Activated CD4-positive, alpha-beta memory T cell treated with anti-CD3 and anti-CD28 coated beads, Interleukin-2, amount 10 ng/mL, durations not matched to agents 7 days and 5 days (primary cell): Measurements from ENCODE around the gene ERC2. TPM values are rescaled to one million over a fixed set of nuclear protein-coding genes. Genes with fewer than 3 reads are reported as not detected.
"Not testable (repeated sequence)": the region's sequence is repeated elsewhere in the genome, so short reads cannot be mapped to it uniquely, and the experiment has no call there.

Experiments
- CTCF ChIA-PET: fragments of 350-600 bp; sonication (Branson Sonifier 250); formaldehyde crosslinking; loops from one replicate; lab custom pipeline; 2021; ENCODE audit warnings: antibody characterized with exemption, inconsistent platforms; lab: Charles Lee
- POLR2A ChIA-PET: fragments of 350-600 bp; sonication (Branson Sonifier 250); formaldehyde crosslinking; loops from one replicate; lab custom pipeline; 2021; ENCODE audit warnings: antibody characterized with exemption; lab: Charles Lee
- DNase-seq: peaks from one replicate; pipeline ENCODE4 v3.0.0-alpha.2; 2020
- H3K27ac Mint-ChIP-seq: one replicate; pipeline ENCODE4 v1.8.0; 2021; ENCODE audit warnings: mild to moderate bottlenecking, mixed read lengths
- H3K27me3 Mint-ChIP-seq: one replicate; pipeline ENCODE4 v1.8.0; 2021; ENCODE audit warnings: mixed read lengths
- H3K36me3 Mint-ChIP-seq: one replicate; pipeline ENCODE4 v1.8.0; 2021; ENCODE audit warnings: low read depth, mixed read lengths
- H3K4me1 Mint-ChIP-seq: one replicate; pipeline ENCODE4 v1.8.0; 2021; ENCODE audit warnings: mixed read lengths
- H3K4me3 Mint-ChIP-seq: one replicate; pipeline ENCODE4 v1.8.0; 2021; ENCODE audit warnings: mild to moderate bottlenecking, mixed read lengths
- H3K9me3 Mint-ChIP-seq: one replicate; pipeline ENCODE4 v1.8.0; 2021; ENCODE audit warnings: mixed read lengths
- total RNA-seq, 2 experiments: library from RNA; stranded (reverse); gene quantifications; one replicate each; pipeline ENCODE4 v1.2.3, GENCODE V29; 2021

ERC2 gene
- total RNA-seq, 2 experiments from 2014 or later, result not detected

- DNase-seq, result no peak
- H3K4me3 Mint-ChIP-seq, result no peak overlapping the region
- peaks cover 3% of the 10 kb centered on the region for H3K27me3 Mint-ChIP-seq
- peaks cover 38% of the 10 kb centered on the region for H3K4me1 Mint-ChIP-seq
- H3K9me3 Mint-ChIP-seq, result no peaks in the 10 kb centered on the region
- CTCF ChIA-PET, result interaction anchor here (0.8 to 1.6 kb wide), 3 partner anchors 13 to 1460 kb away, joined by 3 to 4 read pairs (median 3); no protein-coding TSS in a partner anchor
- no peak overlapping the region for H3K27ac Mint-ChIP-seq
- peaks cover 3% of the 10 kb centered on the region for H3K36me3 Mint-ChIP-seq
- POLR2A ChIA-PET, result interaction anchor here (0.8 kb wide), 1 partner anchor 16 kb away, joined by 3 read pairs; no protein-coding TSS in a partner anchor
These were observed 177.9 kb downstream of the ERC2 start for GRCh38 chr3:56290374-56290773.

GRCh38 chr3:56288258-56288657 is 180.0 kb downstream of the ERC2 start:
- H3K36me3 Mint-ChIP-seq, result peaks cover 3% of the 10 kb centered on the region
- CTCF ChIA-PET, result no interaction called here
- POLR2A ChIA-PET, result no interaction called here
- H3K27me3 Mint-ChIP-seq, result peaks cover 7% of the 10 kb centered on the region
- H3K9me3 Mint-ChIP-seq, result no peaks in the 10 kb centered on the region
- H3K4me1 Mint-ChIP-seq, result peaks cover 34% of the 10 kb centered on the region
- H3K4me3 Mint-ChIP-seq, result no peak overlapping the region
- DNase-seq, result no peak
- H3K27ac Mint-ChIP-seq, result no peak overlapping the region

DNA sequence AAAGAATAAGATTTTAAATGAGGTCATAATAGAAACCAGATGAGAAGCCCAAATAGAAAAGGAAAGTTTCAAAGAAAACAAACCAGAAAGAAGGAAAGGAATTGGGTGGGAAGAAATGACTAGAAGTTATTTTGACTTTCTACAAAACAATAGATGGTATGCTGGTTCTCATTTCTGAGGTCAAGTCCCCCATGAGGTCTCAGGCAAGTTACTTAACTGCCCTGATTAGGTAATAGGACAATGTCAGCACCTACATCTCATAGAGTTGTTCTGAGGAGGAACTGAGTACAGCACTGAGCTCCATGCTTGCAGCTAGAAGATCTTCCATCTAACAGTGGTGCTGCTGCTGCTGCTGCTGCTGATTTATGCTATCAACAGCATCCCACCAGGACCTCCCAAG is 185.9 kb downstream of the ERC2 start:
- ChIA-PET CTCF (no interaction called here), POLR2A (no interaction called here)
- Mint-ChIP-seq H3K4me1 (no peaks in the 10 kb centered on the region), H3K4me3 (no peak overlapping the region), H3K36me3 (no peaks in the 10 kb centered on the region), H3K27me3 (peaks cover 19% of the 10 kb centered on the region), H3K9me3 (no peaks in the 10 kb centered on the region), H3K27ac (no peak overlapping the region)
- DNase-seq, result no peak

DNA sequence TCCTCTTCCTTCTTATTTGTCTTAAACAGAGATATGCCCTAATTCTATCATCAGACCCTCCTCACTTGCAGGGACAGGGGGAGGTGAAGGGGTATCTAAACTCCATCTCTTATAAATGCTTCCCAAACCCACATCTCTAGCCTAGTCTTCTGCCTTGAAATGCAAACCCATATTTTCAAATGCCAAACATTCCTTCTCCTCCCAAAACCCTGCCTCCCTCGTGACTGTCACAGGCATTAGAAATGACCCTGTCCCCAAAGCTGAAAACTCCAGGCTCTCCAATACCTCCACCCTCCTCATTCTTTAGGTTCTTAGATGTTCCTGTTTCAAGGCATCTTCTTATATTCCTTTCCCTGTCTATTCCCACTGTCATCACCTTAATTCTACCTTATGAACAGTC is 191.0 kb downstream of the ERC2 start:
- Mint-ChIP-seq H3K27ac (no peak overlapping the region), H3K4me3 (no peak overlapping the region), H3K27me3 (peaks cover 13% of the 10 kb centered on the region), H3K9me3 (no peaks in the 10 kb centered on the region), H3K4me1 (no peaks in the 10 kb centered on the region), H3K36me3 (no peaks in the 10 kb centered on the region)
- DNase-seq, result no peak
- POLR2A ChIA-PET, result no interaction called here
- CTCF ChIA-PET, result interaction anchor here (1.1 kb wide), 1 partner anchor 26 kb away, joined by 3 read pairs; no protein-coding TSS in a partner anchor

GRCh38 chr3:56275120-56275519 is 193.1 kb downstream of the ERC2 start:
- Mint-ChIP-seq H3K36me3 (no peaks in the 10 kb centered on the region), H3K27ac (no peak overlapping the region)

DNA sequence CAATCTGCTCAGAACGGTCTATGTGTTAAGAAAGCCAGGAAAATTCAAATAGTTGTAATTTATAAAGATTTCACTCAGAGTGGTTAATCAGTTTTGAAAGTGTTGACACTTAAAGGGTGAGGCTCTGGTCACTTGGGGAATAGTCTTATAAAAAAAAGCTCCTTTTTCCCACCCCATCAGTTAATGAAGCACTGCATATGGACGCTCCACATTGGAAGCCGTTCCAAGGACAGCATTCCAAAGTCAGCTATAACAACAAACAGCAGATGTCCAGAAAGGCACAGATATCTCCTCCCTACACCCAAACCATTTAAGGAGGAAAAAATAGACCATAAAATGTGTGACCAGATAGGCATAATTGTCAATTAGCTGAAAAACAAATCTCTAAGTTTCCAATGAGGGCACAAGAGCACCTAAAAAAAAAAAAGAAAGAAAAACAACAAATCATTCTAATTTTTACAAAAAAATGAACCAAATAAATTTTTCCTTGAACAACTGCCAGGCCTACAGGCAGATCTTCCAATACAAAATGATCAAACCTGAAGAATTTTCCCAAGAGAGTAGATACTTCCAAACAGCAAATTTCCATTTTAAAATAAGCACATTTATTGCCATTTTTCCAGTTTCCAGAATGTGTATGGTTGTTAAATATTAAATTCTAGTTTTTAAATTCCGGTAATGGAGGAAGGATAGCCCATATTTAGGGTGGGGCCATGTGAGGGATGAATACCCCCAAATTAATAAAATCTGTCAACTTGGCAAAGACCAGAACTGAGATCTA is 198.3 kb downstream of the ERC2 start:
- Mint-ChIP-seq H3K9me3 (no peaks in the 10 kb centered on the region), H3K4me3 (no peak overlapping the region), H3K27ac (no peak overlapping the region), H3K36me3 (no peaks in the 10 kb centered on the region), H3K4me1 (no peaks in the 10 kb centered on the region), H3K27me3 (peaks cover 3% of the 10 kb centered on the region)
- DNase-seq, result no peak
- ChIA-PET CTCF (interaction anchor here (1.6 kb wide), 1 partner anchor 19 kb away, joined by 3 read pairs; no protein-coding TSS in a partner anchor), POLR2A (no interaction called here)

More at GRCh38 chr3:56275120-56275519, 193.1 kb downstream of the ERC2 start:
- POLR2A ChIA-PET, result no interaction called here
- H3K27me3 Mint-ChIP-seq, result peaks cover 13% of the 10 kb centered on the region
- H3K4me3 Mint-ChIP-seq, result no peak overlapping the region
- no peaks in the 10 kb centered on the region for H3K4me1 Mint-ChIP-seq
- no peaks in the 10 kb centered on the region for H3K9me3 Mint-ChIP-seq
- CTCF ChIA-PET, result no interaction called here
- DNase-seq, result no peak

DNA sequence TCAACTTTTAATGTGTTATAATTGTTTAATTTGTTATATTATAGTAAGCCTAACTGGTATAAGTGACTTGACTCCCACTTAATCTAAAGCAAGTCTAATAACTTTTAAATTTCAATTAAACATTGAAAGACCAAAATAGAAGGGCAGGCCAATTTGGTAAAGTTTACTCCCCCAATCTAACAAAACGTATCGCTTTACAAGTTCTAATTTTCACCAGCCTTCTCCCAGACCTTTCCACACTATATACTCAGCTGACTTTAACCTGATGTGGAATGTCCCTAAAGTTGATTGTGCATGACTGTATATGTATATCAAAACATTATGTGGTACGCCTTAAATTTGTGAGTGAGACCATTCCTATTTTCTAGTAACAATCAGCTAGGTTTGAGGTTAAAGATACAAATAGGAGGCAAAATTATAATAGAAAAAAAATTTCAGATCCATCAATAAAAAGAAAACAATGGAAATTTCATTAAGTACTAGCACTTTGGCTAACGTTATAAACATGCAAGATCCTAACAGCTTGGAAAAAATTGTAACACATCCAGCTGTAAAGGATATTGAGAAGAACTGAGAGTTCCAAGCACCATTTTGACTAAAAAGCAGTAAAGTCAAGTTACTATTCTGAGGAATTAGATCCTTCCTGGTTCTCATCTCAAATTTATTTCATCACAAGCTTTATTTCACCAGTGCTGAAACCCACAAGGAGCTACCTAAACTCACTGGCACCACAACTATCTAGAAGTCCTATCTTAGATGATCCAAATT is 199.5 kb downstream of the ERC2 start:
- no peak overlapping the region for H3K27ac Mint-ChIP-seq
- POLR2A ChIA-PET, result no interaction called here
- no peak overlapping the region for H3K4me3 Mint-ChIP-seq
- no peaks in the 10 kb centered on the region for H3K36me3 Mint-ChIP-seq
- no peaks in the 10 kb centered on the region for H3K4me1 Mint-ChIP-seq
- H3K9me3 Mint-ChIP-seq, result no peaks in the 10 kb centered on the region
- no peak for DNase-seq
- H3K27me3 Mint-ChIP-seq, result peaks cover 3% of the 10 kb centered on the region
- CTCF ChIA-PET, result no interaction called here

DNA sequence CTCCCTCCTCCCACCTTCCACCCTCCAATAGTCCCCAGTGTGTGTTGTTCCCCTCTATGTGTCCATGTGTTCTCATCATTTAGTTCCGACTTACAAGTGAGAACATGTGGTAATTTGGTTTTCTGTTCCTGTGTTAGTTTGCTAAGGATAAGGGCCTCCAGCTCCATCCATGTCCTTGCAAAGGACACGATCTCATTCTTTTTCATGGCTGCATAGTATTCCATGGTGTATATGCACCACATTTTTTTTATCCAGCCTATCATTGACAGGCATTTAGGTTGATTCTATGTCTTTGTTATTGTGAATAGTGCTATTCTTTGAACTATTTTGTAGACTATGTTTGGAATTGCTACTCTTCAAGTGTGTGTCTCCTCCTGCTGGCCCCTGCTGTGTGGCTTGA is 206.4 kb downstream of the ERC2 start:
- POLR2A ChIA-PET, H3K4me3 Mint-ChIP-seq, H3K9me3 Mint-ChIP-seq, H3K27me3 Mint-ChIP-seq, H3K27ac Mint-ChIP-seq, H3K36me3 Mint-ChIP-seq, H3K4me1 Mint-ChIP-seq, DNase-seq: not testable (repeated sequence)
- CTCF ChIA-PET, result interaction anchor here (1.4 kb wide), 1 partner anchor 10 kb away, joined by 3 read pairs; no protein-coding TSS in a partner anchor

- CTCF ChIA-PET, result no interaction called here
- Mint-ChIP-seq H3K9me3 (peaks cover 4% of the 10 kb centered on the region), H3K27ac (no peak overlapping the region), H3K4me1 (no peaks in the 10 kb centered on the region), H3K4me3 (no peak overlapping the region), H3K27me3 (peaks cover 8% of the 10 kb centered on the region), H3K36me3 (no peaks in the 10 kb centered on the region)
- POLR2A ChIA-PET, result no interaction called here
- DNase-seq, result no peak
These were observed 208.0 kb downstream of the ERC2 start for GRCh38 chr3:56260262-56260661.

- Mint-ChIP-seq H3K27me3 (peaks cover 5% of the 10 kb centered on the region), H3K9me3 (peaks cover 4% of the 10 kb centered on the region), H3K36me3 (no peaks in the 10 kb centered on the region), H3K27ac (no peak overlapping the region), H3K4me3 (no peak overlapping the region), H3K4me1 (no peaks in the 10 kb centered on the region)
- ChIA-PET CTCF (no interaction called here), POLR2A (no interaction called here)
- DNase-seq, result no peak
These were observed 210.4 kb downstream of the ERC2 start for GRCh38 chr3:56257826-56258225.

DNA sequence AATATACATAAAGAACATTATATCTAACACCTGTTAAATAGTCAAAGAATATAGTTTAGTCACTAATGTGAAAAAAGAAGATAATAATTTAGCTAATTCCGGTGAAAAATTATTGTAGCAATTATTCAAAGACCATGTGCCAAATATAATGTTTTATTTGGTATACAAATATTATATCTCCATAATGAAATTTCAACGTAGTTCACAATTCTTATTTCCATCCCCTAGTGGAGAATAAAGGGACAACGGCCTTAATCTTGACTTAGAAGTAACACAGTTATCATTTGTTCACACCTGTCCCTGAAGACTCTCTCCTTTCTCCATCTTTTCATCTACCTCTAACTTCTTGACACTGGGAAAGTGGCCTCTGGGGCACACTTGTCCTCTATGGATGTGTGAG is 213.4 kb downstream of the ERC2 start:
- H3K9me3 Mint-ChIP-seq, result no peaks in the 10 kb centered on the region
- H3K4me1 Mint-ChIP-seq, result no peaks in the 10 kb centered on the region
- ChIA-PET CTCF (interaction anchor here (0.8 to 1.7 kb wide), 3 partner anchors 21 to 49 kb away, joined by 3 to 6 read pairs (median 4); no protein-coding TSS in a partner anchor), POLR2A (no interaction called here)
- DNase-seq, result no peak
- H3K27ac Mint-ChIP-seq, result no peak overlapping the region
- H3K27me3 Mint-ChIP-seq, result peaks cover 2% of the 10 kb centered on the region
- no peak overlapping the region for H3K4me3 Mint-ChIP-seq
- H3K36me3 Mint-ChIP-seq, result no peaks in the 10 kb centered on the region

DNA sequence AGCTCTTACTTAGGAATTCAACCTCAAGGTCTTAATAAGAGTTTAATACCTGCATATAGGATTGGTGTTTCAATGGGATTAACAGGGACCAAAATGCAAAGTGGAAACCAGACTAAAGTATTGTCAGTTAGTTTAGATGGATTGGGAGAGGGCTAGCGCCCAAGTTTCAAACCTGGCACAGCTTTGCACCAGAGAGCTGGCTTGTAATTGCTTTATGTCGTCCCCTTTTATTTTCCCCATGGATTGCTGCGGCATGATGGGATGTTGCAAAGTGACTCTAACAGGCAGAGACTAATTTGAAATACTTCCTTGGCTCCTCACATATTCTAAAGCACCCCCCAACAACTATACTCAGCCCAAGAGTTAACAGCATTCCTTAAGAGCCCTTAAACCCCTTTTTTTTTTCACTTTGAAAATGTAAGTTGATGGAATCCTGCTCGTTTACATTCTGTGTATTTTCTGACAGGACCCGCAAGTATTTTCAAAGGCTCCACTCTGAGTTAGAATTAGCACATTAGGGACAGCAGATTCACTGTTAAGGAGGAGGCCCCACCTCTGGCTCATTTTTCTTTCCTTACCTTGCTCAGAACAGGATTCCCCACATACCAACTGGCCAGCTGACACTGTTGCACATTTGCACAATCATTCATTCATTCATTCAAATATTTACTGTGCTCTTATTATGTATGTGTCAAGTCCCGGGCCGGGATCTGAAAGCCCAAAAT is 214.2 kb downstream of the ERC2 start:
- no peaks in the 10 kb centered on the region for H3K9me3 Mint-ChIP-seq
- no peaks in the 10 kb centered on the region for H3K36me3 Mint-ChIP-seq
- no peak overlapping the region for H3K27ac Mint-ChIP-seq
- H3K27me3 Mint-ChIP-seq, result peaks cover 2% of the 10 kb centered on the region
- CTCF ChIA-PET, result interaction anchor here (0.8 to 1.0 kb wide), 2 partner anchors 22 to 36 kb away, joined by 3 to 4 read pairs; no protein-coding TSS in a partner anchor
- H3K4me3 Mint-ChIP-seq, result no peak overlapping the region
- DNase-seq, result no peak
- H3K4me1 Mint-ChIP-seq, result no peaks in the 10 kb centered on the region
- POLR2A ChIA-PET, result no interaction called here
